Calu3 (cell line): Measurements from ENCODE around the gene PFN2. TPM values are rescaled to one million over a fixed set of nuclear protein-coding genes. Genes with fewer than 3 reads are reported as not detected.

Experiments
- BruUV-seq: library from RNA; stranded (reverse); fragments of 400-500 nt; replicated peaks from 2 replicates; lab custom pipeline; 2021; lab: Mats Ljungman, UMichigan
- CTCF ChIA-PET: fragments of 300-600 bp; sonication (Branson Sonifier 250); formaldehyde crosslinking; loops from one replicate; lab custom pipeline; 2022; ENCODE audit warnings: antibody characterized with exemption; lab: Charles Lee
- DNase-seq: peaks from one replicate; pipeline ENCODE4 v3.0.0; 2022
- H3K27ac Mint-ChIP-seq: one replicate; pipeline ENCODE4 v1.8.0; 2022; ENCODE audit warnings: mixed read lengths; ENCODE audit not compliant: unreplicated experiment
- H3K27me3 Mint-ChIP-seq: one replicate; pipeline ENCODE4 v1.8.0; 2022; ENCODE audit warnings: mixed read lengths; ENCODE audit not compliant: unreplicated experiment
- H3K36me3 Mint-ChIP-seq: one replicate; pipeline ENCODE4 v1.8.0; 2022; ENCODE audit warnings: mild to moderate bottlenecking, moderate library complexity, mixed read lengths; ENCODE audit not compliant: insufficient read depth, unreplicated experiment
- H3K4me1 Mint-ChIP-seq: one replicate; pipeline ENCODE4 v1.8.0; 2022; ENCODE audit warnings: mild to moderate bottlenecking, low read depth, mixed read lengths; ENCODE audit not compliant: unreplicated experiment
- H3K4me3 Mint-ChIP-seq: one replicate; pipeline ENCODE4 v1.8.0; 2022; ENCODE audit warnings: mild to moderate bottlenecking, low read depth, moderate library complexity, mixed read lengths; ENCODE audit not compliant: unreplicated experiment
- H3K9me3 Mint-ChIP-seq: one replicate; pipeline ENCODE4 v1.8.0; 2022; ENCODE audit warnings: low read depth, mixed read lengths; ENCODE audit not compliant: unreplicated experiment
- intact Hi-C: fragments of 100-400 bp; cut with micrococcal nuclease; formaldehyde crosslinking; loops from one replicate; pipeline ENCODE4 v1.10.0; 2022; ENCODE audit not compliant: unreplicated experiment
- total RNA-seq: library from RNA; stranded (reverse); gene quantifications from 2 replicates; pipeline ENCODE4 v1.2.3, GENCODE V29; 2022
- TF ChIP-seq, protein P1 (sequence below): fragments of 200-600 bp; IDR thresholded peaks from one replicate; pipeline ENCODE4 v1.8.0; 2022; ENCODE audit warnings: antibody characterized with exemption; ENCODE audit not compliant: unreplicated experiment

PFN2 gene
- total RNA-seq, 1 experiment from 2014 or later = 225 TPM

DNA sequence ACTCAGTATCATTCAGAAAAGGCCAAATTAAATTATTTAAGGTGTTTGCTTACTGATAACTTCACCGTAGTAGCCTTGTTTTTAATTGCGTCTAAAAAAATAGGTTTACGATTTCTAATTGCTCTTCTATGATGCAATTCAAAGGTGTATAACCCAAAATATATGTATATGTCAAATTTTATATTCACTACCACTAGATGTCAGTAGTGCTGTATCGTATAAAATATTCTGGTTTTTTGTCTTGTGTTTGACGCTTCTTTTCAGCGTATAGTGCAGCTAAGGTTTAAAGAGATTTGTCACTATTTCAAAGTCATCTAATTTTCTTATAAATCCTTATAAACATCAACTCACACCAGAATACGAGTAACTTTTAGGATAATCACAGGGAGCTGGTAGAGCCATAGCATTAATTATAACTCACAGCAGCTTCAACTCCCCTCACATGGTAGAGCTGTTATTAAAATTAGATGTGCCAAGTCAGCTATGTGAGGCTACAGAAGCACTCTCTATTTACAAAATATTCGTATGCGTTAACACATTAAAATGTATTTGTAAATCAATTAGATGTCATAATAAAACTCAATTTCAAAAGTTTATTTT lies 3.5 kb downstream of the PFN2 start:
- H3K27me3 Mint-ChIP-seq = no peaks in the 10 kb centered on the region
- TF ChIP-seq, protein P1, sequence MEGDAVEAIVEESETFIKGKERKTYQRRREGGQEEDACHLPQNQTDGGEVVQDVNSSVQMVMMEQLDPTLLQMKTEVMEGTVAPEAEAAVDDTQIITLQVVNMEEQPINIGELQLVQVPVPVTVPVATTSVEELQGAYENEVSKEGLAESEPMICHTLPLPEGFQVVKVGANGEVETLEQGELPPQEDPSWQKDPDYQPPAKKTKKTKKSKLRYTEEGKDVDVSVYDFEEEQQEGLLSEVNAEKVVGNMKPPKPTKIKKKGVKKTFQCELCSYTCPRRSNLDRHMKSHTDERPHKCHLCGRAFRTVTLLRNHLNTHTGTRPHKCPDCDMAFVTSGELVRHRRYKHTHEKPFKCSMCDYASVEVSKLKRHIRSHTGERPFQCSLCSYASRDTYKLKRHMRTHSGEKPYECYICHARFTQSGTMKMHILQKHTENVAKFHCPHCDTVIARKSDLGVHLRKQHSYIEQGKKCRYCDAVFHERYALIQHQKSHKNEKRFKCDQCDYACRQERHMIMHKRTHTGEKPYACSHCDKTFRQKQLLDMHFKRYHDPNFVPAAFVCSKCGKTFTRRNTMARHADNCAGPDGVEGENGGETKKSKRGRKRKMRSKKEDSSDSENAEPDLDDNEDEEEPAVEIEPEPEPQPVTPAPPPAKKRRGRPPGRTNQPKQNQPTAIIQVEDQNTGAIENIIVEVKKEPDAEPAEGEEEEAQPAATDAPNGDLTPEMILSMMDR = peak; percentile 66
- H3K36me3 Mint-ChIP-seq = peaks cover 82% of the 10 kb centered on the region
- DNase-seq = no peak
- no peaks in the 10 kb centered on the region for H3K9me3 Mint-ChIP-seq
- peak overlapping the region; percentile 87 for H3K27ac Mint-ChIP-seq
- CTCF ChIA-PET = interaction anchor here (0.6 to 2.6 kb wide), 5 partner anchors 30 to 528 kb away, joined by 3 to 41 read pairs (median 3); no protein-coding TSS in a partner anchor
- peaks cover 49% of the 10 kb centered on the region for H3K4me1 Mint-ChIP-seq
- H3K4me3 Mint-ChIP-seq = peak overlapping the region; percentile 80
- intact Hi-C loops = loop anchor here (1.0 to 2.0 kb wide), 3 partner anchors 217 to 528 kb away; no protein-coding TSS in a partner anchor
- BruUV-seq = no TSS peak

DNA sequence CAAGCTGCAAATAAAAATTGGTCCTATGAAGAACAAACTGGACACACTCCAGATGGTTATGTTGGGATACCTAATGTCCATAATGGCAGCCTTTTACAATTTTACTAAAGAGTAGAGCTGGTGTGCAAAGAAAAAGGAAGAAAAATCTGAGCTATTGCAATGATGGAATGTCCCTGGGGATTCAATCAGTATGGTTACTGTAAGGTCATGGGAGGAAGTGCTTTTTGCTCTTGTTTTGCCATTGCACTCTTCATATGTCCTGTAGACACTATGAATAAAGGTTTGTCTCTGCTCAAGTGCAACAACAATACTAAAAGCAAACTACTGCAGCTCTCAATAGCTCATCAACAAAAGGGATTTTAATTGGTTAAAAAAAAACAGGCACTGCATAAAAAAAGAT lies 5.4 kb downstream of the PFN2 start:
- H3K36me3 Mint-ChIP-seq = peaks cover 75% of the 10 kb centered on the region
- H3K27me3 Mint-ChIP-seq = no peaks in the 10 kb centered on the region
- H3K4me1 Mint-ChIP-seq = peaks cover 43% of the 10 kb centered on the region
- no peak overlapping the region for H3K4me3 Mint-ChIP-seq
- no TSS peak for BruUV-seq
- H3K9me3 Mint-ChIP-seq = no peaks in the 10 kb centered on the region
- intact Hi-C loops = no loop called here
- no peak for DNase-seq
- H3K27ac Mint-ChIP-seq = no peak overlapping the region
- TF ChIP-seq, protein P1 = no peak
- CTCF ChIA-PET = interaction anchor here (0.7 kb wide), 1 partner anchor 219 kb away, joined by 3 read pairs; no protein-coding TSS in a partner anchor

DNA sequence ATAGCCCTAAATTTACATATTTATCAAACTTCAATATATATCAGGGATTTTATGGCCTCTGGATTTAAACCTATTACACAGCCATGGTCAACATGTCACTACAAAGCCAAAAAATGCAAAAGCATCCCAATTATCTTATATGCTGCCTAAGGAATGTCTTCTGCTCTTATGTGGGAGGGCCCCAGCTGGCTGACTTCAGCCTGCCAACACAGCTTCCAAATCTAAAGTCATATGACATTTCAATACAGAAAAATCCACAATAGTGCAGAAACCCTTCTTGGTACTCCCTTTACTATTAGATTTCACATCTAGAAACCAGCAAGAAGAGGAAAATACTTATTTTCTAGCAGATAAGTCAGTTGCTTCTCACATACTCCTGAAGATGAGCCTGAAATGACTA lies 6.4 kb downstream of the PFN2 start:
- no peak for DNase-seq
- Mint-ChIP-seq H3K36me3 (peaks cover 72% of the 10 kb centered on the region), H3K27me3 (no peaks in the 10 kb centered on the region), H3K4me1 (peaks cover 45% of the 10 kb centered on the region), H3K9me3 (no peaks in the 10 kb centered on the region), H3K4me3 (no peak overlapping the region), H3K27ac (no peak overlapping the region)
- TF ChIP-seq, protein P1 = no peak
- BruUV-seq = no TSS peak
- CTCF ChIA-PET = no interaction called here
- intact Hi-C loops = no loop called here

DNA sequence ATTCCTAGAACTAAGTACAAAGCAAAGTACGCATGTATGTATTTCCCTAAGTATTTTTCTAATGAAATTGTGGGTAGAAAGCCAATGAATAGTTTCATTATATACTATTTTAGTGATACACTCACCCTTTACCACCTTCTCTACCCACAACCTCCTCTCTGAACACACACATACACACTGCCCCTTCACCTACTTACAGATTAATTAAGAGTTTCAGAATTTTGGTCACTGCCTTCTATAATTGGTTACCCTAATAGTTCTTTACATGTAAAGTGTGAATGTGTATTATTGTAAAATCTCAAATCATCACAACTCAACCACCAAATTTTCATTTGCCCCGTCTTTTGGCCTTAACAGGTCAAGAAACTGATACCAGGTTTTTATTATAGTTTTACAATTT lies 7.2 kb downstream of the PFN2 start:
- Mint-ChIP-seq H3K27ac (peak overlapping the region; percentile 10), H3K36me3 (peaks cover 64% of the 10 kb centered on the region), H3K4me1 (peaks cover 53% of the 10 kb centered on the region), H3K27me3 (no peaks in the 10 kb centered on the region), H3K9me3 (no peaks in the 10 kb centered on the region), H3K4me3 (no peak overlapping the region)
- no TSS peak for BruUV-seq
- CTCF ChIA-PET = no interaction called here
- no peak for DNase-seq
- TF ChIP-seq, protein P1 = no peak
- intact Hi-C loops = no loop called here
